ENCODE results near the gene PKIB.
"Not testable (repeated sequence)": the region's sequence is repeated elsewhere in the genome, so short reads cannot be mapped to it uniquely, and the experiment has no call there.

Gene PKIB

GRCh38 chr6:122747573-122747972 lies 137.4 kb downstream of the PKIB start:
- Histone ChIP-seq H3K27me3 (ENCODE audit: insufficient read depth, low read length, poor library complexity) (no peaks in the 10 kb centered on the region), H3K79me2 (ENCODE audit: insufficient read depth, low read length) (no peaks in the 10 kb centered on the region), H3K9me3 (ENCODE audit: insufficient read depth, low read length, severe bottlenecking) (no peaks in the 10 kb centered on the region), H3K4me1 (ENCODE audit: insufficient read depth, low read length) (peaks cover 26% of the 10 kb centered on the region), H3K4me2 (ENCODE audit: insufficient read depth, low read length) (no peak overlapping the region), H2AFZ (ENCODE audit: low read depth, low read length) (no peak overlapping the region), H3K27ac (ENCODE audit: low read length) (no peak overlapping the region), H3K36me3 (ENCODE audit: insufficient read depth, low read length) (no peaks in the 10 kb centered on the region), H3K4me3 (ENCODE audit: low read depth in 1 of 2, low read length in 2 of 2) (no peak overlapping the region), H4K20me1 (ENCODE audit: insufficient read depth, low read length) (no peaks in the 10 kb centered on the region), H3K9ac (ENCODE audit: low read depth, low read length) (no peak overlapping the region)
- TF ChIP-seq EZH2 (IDR thresholded peaks at IDR 0.05; ENCODE audit: borderline replicate concordance, low read depth, low read length, severe bottlenecking): no peak
- no peak for ATAC-seq (ENCODE audit: insufficient read depth, low read depth)
- no peak for DNase-seq

- H3K4me3 ChIP-seq (ENCODE audit: low read depth in 1 of 2, low read length in 2 of 2); H3K79me2 ChIP-seq (ENCODE audit: insufficient read depth, low read length); H3K9ac ChIP-seq (ENCODE audit: low read depth, low read length); ATAC-seq (ENCODE audit: insufficient read depth, low read depth); H4K20me1 ChIP-seq (ENCODE audit: insufficient read depth, low read length); H3K9me3 ChIP-seq (ENCODE audit: insufficient read depth, low read length, severe bottlenecking); H3K36me3 ChIP-seq (ENCODE audit: insufficient read depth, low read length); DNase-seq; H3K4me2 ChIP-seq (ENCODE audit: insufficient read depth, low read length); H2AFZ ChIP-seq (ENCODE audit: low read depth, low read length); H3K27ac ChIP-seq (ENCODE audit: low read length); H3K27me3 ChIP-seq (ENCODE audit: insufficient read depth, low read length, poor library complexity): not testable (repeated sequence)
- peaks cover 27% of the 10 kb centered on the region for H3K4me1 ChIP-seq (ENCODE audit: insufficient read depth, low read length)
Observed at GRCh38 chr6:122748945-122749344, 138.7 kb downstream of the PKIB start.

DNA sequence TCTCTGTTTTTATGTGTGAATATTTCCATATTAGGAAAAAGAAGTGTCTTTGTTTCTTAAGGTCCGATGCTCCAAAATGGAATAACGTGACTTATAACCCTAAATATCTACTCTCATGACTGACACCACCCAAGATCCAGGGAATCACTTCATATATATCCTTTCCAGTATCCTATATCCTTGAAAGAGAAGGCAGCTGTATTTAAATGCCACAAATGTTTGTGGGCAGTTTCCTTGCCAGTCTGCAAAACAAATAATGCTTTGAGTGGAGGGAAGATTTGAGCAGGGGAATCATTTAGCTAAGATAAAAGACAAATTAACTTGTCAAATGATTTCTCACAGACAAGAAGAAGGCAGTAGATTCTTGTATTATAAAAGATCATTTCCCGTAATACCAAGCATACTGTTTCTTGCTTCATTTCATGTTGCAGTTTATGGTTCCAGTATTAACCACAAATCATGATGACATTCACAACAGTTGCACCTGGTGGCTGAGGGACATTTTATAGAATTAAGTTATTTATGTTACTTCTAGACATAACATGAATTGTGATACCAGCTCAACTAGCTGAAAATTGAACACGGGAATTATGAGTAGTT lies 139.3 kb downstream of the PKIB start:
- Histone ChIP-seq H3K27ac (ENCODE audit: low read length) (no peak overlapping the region), H3K9me3 (ENCODE audit: insufficient read depth, low read length, severe bottlenecking) (no peaks in the 10 kb centered on the region), H3K4me2 (ENCODE audit: insufficient read depth, low read length) (no peak overlapping the region), H3K36me3 (ENCODE audit: insufficient read depth, low read length) (no peaks in the 10 kb centered on the region), H3K4me3 (ENCODE audit: low read depth in 1 of 2, low read length in 2 of 2) (no peak overlapping the region), H3K27me3 (ENCODE audit: insufficient read depth, low read length, poor library complexity) (no peaks in the 10 kb centered on the region), H3K79me2 (ENCODE audit: insufficient read depth, low read length) (no peaks in the 10 kb centered on the region), H4K20me1 (ENCODE audit: insufficient read depth, low read length) (no peaks in the 10 kb centered on the region), H3K4me1 (ENCODE audit: insufficient read depth, low read length) (peaks cover 27% of the 10 kb centered on the region), H2AFZ (ENCODE audit: low read depth, low read length) (no peak overlapping the region), H3K9ac (ENCODE audit: low read depth, low read length) (no peak overlapping the region)
- ATAC-seq (ENCODE audit: insufficient read depth, low read depth): no peak
- TF ChIP-seq EZH2 (IDR thresholded peaks at IDR 0.05; ENCODE audit: borderline replicate concordance, low read depth, low read length, severe bottlenecking): no peak
- TF ChIP-seq CTCF (IDR thresholded peaks at IDR 0.05; ENCODE audit: borderline replicate concordance, extremely low read depth, low read length, poor library complexity, severe bottlenecking): no peak
- DNase-seq: no peak

GRCh38 chr6:122751326-122751725 lies 141.1 kb downstream of the PKIB start:
- Histone ChIP-seq H3K27me3 (ENCODE audit: insufficient read depth, low read length, poor library complexity) (no peaks in the 10 kb centered on the region), H4K20me1 (ENCODE audit: insufficient read depth, low read length) (no peaks in the 10 kb centered on the region), H3K36me3 (ENCODE audit: insufficient read depth, low read length) (no peaks in the 10 kb centered on the region), H3K4me1 (ENCODE audit: insufficient read depth, low read length) (peaks cover 27% of the 10 kb centered on the region), H3K27ac (ENCODE audit: low read length) (peak overlapping the region; percentile 77), H2AFZ (ENCODE audit: low read depth, low read length) (peak overlapping the region; percentile 67), H3K4me2 (ENCODE audit: insufficient read depth, low read length) (peak overlapping the region; percentile 63), H3K4me3 (ENCODE audit: low read depth in 1 of 2, low read length in 2 of 2) (peak overlapping the region in 1 of 2 experiments; percentile 44; a peak in 2 of 4 replicates), H3K9me3 (ENCODE audit: insufficient read depth, low read length, severe bottlenecking) (no peaks in the 10 kb centered on the region), H3K79me2 (ENCODE audit: insufficient read depth, low read length) (no peaks in the 10 kb centered on the region), H3K9ac (ENCODE audit: low read depth, low read length) (peak overlapping the region; percentile 43)
- DNase-seq (peak; percentile 39), ATAC-seq (ENCODE audit: insufficient read depth, low read depth) (peak; percentile 96)
- TF ChIP-seq EZH2 (IDR thresholded peaks at IDR 0.05; ENCODE audit: borderline replicate concordance, low read depth, low read length, severe bottlenecking) (no peak), CTCF (IDR thresholded peaks at IDR 0.05; ENCODE audit: borderline replicate concordance, extremely low read depth, low read length, poor library complexity, severe bottlenecking) (no peak)

Measured in DND-41 (cell line).